Heart left ventricle (tissue), 16 donors: ENCODE results near the gene RNF141. TPM values are rescaled to one million over a fixed set of nuclear protein-coding genes. Genes with fewer than 3 reads are reported as not detected.

Source experiments
- ATAC-seq, 4 donors: fragments of 200-7000 bp; cut with Tn5 transposase; one replicate each; pipeline ENCODE4 v1.9.1; 2020 to 2022; ENCODE audit warnings: moderate library complexity in 4 of 4, mild to moderate bottlenecking in 3 of 4, moderate number of reproducible peaks in 1 of 4
- DNase-seq, 5 donors: peaks; one replicate each; pipeline ENCODE4 v3.0.0-alpha.2; 2020
- H3K27ac ChIP-seq, 12 donors: fragments of 200-600 bp; sonication (generic) in 4 of 12; one replicate each; pipeline versions ENCODE4 v1.5.0 to v1.8.0; 2016 to 2022; ENCODE audit warnings: mild to moderate bottlenecking in 2 of 12
- H3K27me3 ChIP-seq, 9 donors: fragments of 200-600 bp; sonication (generic) in 2 of 9; one replicate each; pipeline versions ENCODE4 v1.5.1 to v1.8.0; 2016 to 2022; ENCODE audit warnings: mild to moderate bottlenecking in 3 of 9
- H3K36me3 ChIP-seq, 9 donors: fragments of 200-600 bp; sonication (generic) in 2 of 9; one replicate each; pipeline versions ENCODE4 v1.5.0 to v1.8.0; 2018 to 2022; ENCODE audit warnings: mild to moderate bottlenecking in 2 of 9
- H3K4me1 ChIP-seq, 12 donors: fragments of 200-600 bp; sonication (generic) in 4 of 12; one replicate each; pipeline versions ENCODE4 v1.5.0 to v1.8.0; 2016 to 2022; ENCODE audit warnings: mild to moderate bottlenecking in 3 of 12
- H3K4me3 ChIP-seq, 12 donors: fragments of 200-600 bp; sonication (generic) in 4 of 12; one replicate each; pipeline versions ENCODE4 v1.5.0 to v1.8.0; 2017 to 2022; ENCODE audit warnings: mild to moderate bottlenecking in 9 of 12, moderate library complexity in 4 of 12
- H3K9me3 ChIP-seq, 12 donors: fragments of 200-600 bp; sonication (generic) in 4 of 12; one replicate each; pipeline versions ENCODE4 v1.5.0 to v1.8.0; 2016 to 2022; ENCODE audit warnings: mild to moderate bottlenecking in 1 of 12
- CTCF ChIP-seq, 12 donors: fragments of 200-600 bp; sonication (generic) in 4 of 12; IDR thresholded peaks; one replicate each; pipeline versions ENCODE4 v1.5.0 to v1.8.0; 2018 to 2022; ENCODE audit warnings: antibody characterized with exemption in 12 of 12, mild to moderate bottlenecking in 5 of 12
- POLR2A ChIP-seq, 2 donors: fragments of 450-650 bp; IDR thresholded peaks; one replicate each; pipeline ENCODE4 v1.6.1; 2017; ENCODE audit warnings: antibody characterized with exemption in 2 of 2, mild to moderate bottlenecking in 2 of 2, moderate library complexity in 2 of 2
- WGBS, 4 donors: extraction: QIAGEN DNeasy Blood & Tissue Kit in 2 of 4; methylation state at CpG; one replicate each; pipeline versions ENCODE4 v1.1.5 to v1.1.7; 2013 to 2018; 5-methylcytosine and 5-hydroxymethylcytosine counted together
- intact Hi-C, 10 donors: fragments of 100-400 bp; cut with DNase I; formaldehyde crosslinking; loops; one replicate each; pipeline versions ENCODE4 v1.11.1 to v1.14.2; 2022
- long read RNA-seq, 3 donors: library from polyadenylated mRNA; unstranded; transcript quantifications; one replicate each; pipeline ENCODE4 v2.0.0, GENCODE V29; 2020 to 2021
- polyA plus RNA-seq, 2 donors: library from polyadenylated mRNA; stranded (reverse); fragments of 200-250 nt; gene quantifications; one replicate each; pipeline ENCODE4 v1.2.3, GENCODE V29; 2013
- total RNA-seq, 9 donors: library from RNA; depleted of rRNA in 2 of 9; stranded (reverse); fragments of >200 nt in 2 of 9; fragmentation: NEBNext Ultra II Directional in 3 of 9; extraction: Animal tissue kit (Norgen Biotek cat#: 25700) in 3 of 9; gene quantifications; one replicate each; pipeline versions ENCODE4 v1.1.0 to v1.2.4, GENCODE V29; 2016 to 2023
- donor health status: ischemic (EF 13 %, LVEDD 7.1; RV severe dilation, severe dysfunction).
- donor health status: healthy with polysubstance abuse.
- donor health status: DM: no; HTN: yes; CAD: no.
- donor health status: DM: no; HTN: no; CAD: no.
- donor health status: ischemic (EF 25% LVEDD 6.9; RV normal size, moderate dysfunction).
- donor health status: ischemic (EF 25% LVEDD 5.7; RV mildly dilated, moderate dysfunction).
- donor health status: healthy.
- donor health status: DM: yes; HTN: yes; CAD: no.
- donor health status: ischemic (EF 35%, LVEDD 5.7; RV mildly dilated, moderate dysfunction).
- donor health status: nonischemic (EF 11% LVEDD 7.7; RV severe dilation, severe dysfunction).
- donor health status: DM: yes; HTN: yes; CAD: no.
- donor health status: PGD.
- donor health status: ischemic (EF 29% LVEDD 5.4; RV normal size, mild dysfunction).
- donor health status: nonischemic (EF 23%, LVEDD 6.1; RV moderate dilation, normal function).

The RNF141 gene
- total RNA-seq (10 to 100 TPM; 18.8 to 42.8 (median 36.5) TPM), polyA plus RNA-seq (10 to 100 TPM in 1 of 2 donors, 1 to 10 TPM in 1; 7.8 to 11.6 TPM)
- long read RNA-seq, donor 1, full-length matches to known transcripts = 39 of 41 reads
- long read RNA-seq, donor 1, partial matches to known transcripts = 2 of 41 reads
- long read RNA-seq, donor 1, other reads (novel, unspliced or antisense) = 0 of 41 reads
- long read RNA-seq, donor 2, full-length matches to known transcripts = 78 of 81 reads
- long read RNA-seq, donor 2, partial matches to known transcripts = 2 of 81 reads
- long read RNA-seq, donor 2, other reads (novel, unspliced or antisense) = 1 of 81 reads
- long read RNA-seq, donor 3, full-length matches to known transcripts = 38 of 41 reads
- long read RNA-seq, donor 3, partial matches to known transcripts = 1 of 41 reads
- long read RNA-seq, donor 3, other reads (novel, unspliced or antisense) = 2 of 41 reads

GRCh38 chr11:10540915-10541560, at the start of gene RNF141:
RNF141 (minus strand) TSS chr11:10541187; CDS start chr11:10534158, 7,029 bp downstream.
- ATAC-seq = peak; percentile 98 to 100 (median 100)
- Histone ChIP-seq H3K4me1 (peaks cover 0 to 28% (median 7%) of the 10 kb centered on the region in 12 donors), H3K4me3 (peak within 1 kb of the TSS; percentile 69 to 94 (median 80)), H3K27me3 (no peaks in the 10 kb centered on the region), H3K27ac (peak within 1 kb of the TSS; percentile 35 to 94 (median 87)), H3K9me3 (no peaks in the 10 kb centered on the region), H3K36me3 (no peaks in the 10 kb centered on the region)
- TF ChIP-seq CTCF (IDR thresholded peaks at IDR 0.05) = peak; percentile 70 to 94 (median 86)
- TF ChIP-seq POLR2A (IDR thresholded peaks at IDR 0.05) = peak in 1 of 2 donors; percentile 88
- DNase-seq = peak; percentile 95 to 98 (median 96)
- intact Hi-C loops = loop anchor here in 4 of 10 donors (10.0 kb wide), 3 partner anchors 114 to 194 kb away; no protein-coding TSS in a partner anchor
- WGBS, 4 donors = 1 to 4% (median 1%) methylated on average over 16 to 54 of the region's 54 CpGs

GRCh38 chr11:10590218-10590915, 49.4 kb upstream of the RNF141 start:
- Histone ChIP-seq H3K27ac (peak overlapping the region in 1 of 12 donors; percentile 26), H3K4me3 (no peak overlapping the region), H3K27me3 (no peaks in the 10 kb centered on the region), H3K4me1 (peaks cover 0 to 26% (median 3%) of the 10 kb centered on the region in 12 donors), H3K9me3 (no peaks in the 10 kb centered on the region), H3K36me3 (no peaks in the 10 kb centered on the region)
- WGBS, 4 donors = 71 to 82% (median 75%) methylated on average over 2 of the region's 2 CpGs
- TF ChIP-seq CTCF (IDR thresholded peaks at IDR 0.05) (no peak), POLR2A (IDR thresholded peaks at IDR 0.05) (no peak)
- no peak for ATAC-seq
- no peak for DNase-seq
- intact Hi-C loops = no loop called here

- TF ChIP-seq POLR2A (IDR thresholded peaks at IDR 0.05) = no peak
- no peak for TF ChIP-seq CTCF (IDR thresholded peaks at IDR 0.05)
- WGBS, 4 donors = 89 to 97% (median 94%) methylated on average over 2 of the region's 2 CpGs
- ATAC-seq = no peak
- H3K4me3 ChIP-seq = no peak overlapping the region
- H3K27me3 ChIP-seq = no peaks in the 10 kb centered on the region
- H3K27ac ChIP-seq = no peak overlapping the region
- H3K9me3 ChIP-seq = no peaks in the 10 kb centered on the region
- H3K4me1 ChIP-seq = peaks cover 0 to 38% (median 15%) of the 10 kb centered on the region in 12 donors
- H3K36me3 ChIP-seq = no peaks in the 10 kb centered on the region
- intact Hi-C loops = loop anchor here in 1 of 10 donors (5.0 kb wide), 1 partner anchor 52 kb away; no protein-coding TSS in a partner anchor
- no peak for DNase-seq
Observed at GRCh38 chr11:10588904-10589303, 47.9 kb upstream of the RNF141 start.
